ENCODE results near the gene SPINK1. TPM values are rescaled to one million over a fixed set of nuclear protein-coding genes. Genes with fewer than 3 reads are reported as not detected.

SPINK1 gene
- total RNA-seq, 1 experiment from 2014 or later, result 4.5 TPM

DNA sequence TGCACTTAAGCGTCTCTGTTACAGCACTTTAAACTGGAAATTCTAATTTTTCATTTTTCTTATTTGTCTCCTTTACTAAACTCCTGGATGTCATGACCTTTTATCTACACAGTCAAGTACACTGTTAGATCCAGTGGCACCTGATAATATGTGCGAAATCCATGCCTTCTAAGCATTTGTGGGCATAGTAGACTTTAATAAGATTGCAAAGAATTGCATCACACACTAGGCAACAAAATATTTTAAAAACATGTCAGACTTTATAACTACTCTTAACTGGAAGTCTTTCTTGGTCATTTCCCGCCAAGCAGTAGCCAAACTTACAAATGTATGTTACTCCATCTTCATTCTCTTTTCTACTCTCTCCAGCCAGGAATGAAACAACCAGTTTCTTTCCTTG lies 5.0 kb upstream of the SPINK1 start:
- Histone ChIP-seq H3K9me3 (ENCODE audit: control insufficient read depth in 1 of 2, insufficient read depth in 1 of 2, low read depth in 1 of 2, low read length in 2 of 2) (no peaks in the 10 kb centered on the region), H3K4me2 (ENCODE audit: low read length) (no peak overlapping the region), H3K36me3 (ENCODE audit: control insufficient read depth in 1 of 2, insufficient read depth in 2 of 2, low read length in 2 of 2) (no peaks in the 10 kb centered on the region), H3K27ac (ENCODE audit: low read depth, low read length) (no peak overlapping the region), H3K9me2 (ENCODE audit: insufficient read depth) (no peaks in the 10 kb centered on the region), H3K4me1 (ENCODE audit: control insufficient read depth in 1 of 2, insufficient read depth in 2 of 2, low read length in 2 of 2) (no peaks in the 10 kb centered on the region), H3K4me3 (replicated peaks in 1 of 2; ENCODE audit: low read depth in 1 of 2, low read length in 2 of 2) (no peak overlapping the region), H3K27me3 (ENCODE audit: insufficient read depth, low read length) (peaks cover 17% of the 10 kb centered on the region), H4K20me1 (ENCODE audit: insufficient read depth) (no peaks in the 10 kb centered on the region), H3K9ac (ENCODE audit: low read length) (no peak overlapping the region), H3K79me2 (ENCODE audit: insufficient read depth, low read length) (no peaks in the 10 kb centered on the region), H2AFZ (ENCODE audit: low read depth, low read length, poor library complexity, severe bottlenecking) (no peak overlapping the region)
- DNase-seq (ENCODE audit: low read depth, low spot score), result no peak
- TF ChIP-seq, protein P1, sequence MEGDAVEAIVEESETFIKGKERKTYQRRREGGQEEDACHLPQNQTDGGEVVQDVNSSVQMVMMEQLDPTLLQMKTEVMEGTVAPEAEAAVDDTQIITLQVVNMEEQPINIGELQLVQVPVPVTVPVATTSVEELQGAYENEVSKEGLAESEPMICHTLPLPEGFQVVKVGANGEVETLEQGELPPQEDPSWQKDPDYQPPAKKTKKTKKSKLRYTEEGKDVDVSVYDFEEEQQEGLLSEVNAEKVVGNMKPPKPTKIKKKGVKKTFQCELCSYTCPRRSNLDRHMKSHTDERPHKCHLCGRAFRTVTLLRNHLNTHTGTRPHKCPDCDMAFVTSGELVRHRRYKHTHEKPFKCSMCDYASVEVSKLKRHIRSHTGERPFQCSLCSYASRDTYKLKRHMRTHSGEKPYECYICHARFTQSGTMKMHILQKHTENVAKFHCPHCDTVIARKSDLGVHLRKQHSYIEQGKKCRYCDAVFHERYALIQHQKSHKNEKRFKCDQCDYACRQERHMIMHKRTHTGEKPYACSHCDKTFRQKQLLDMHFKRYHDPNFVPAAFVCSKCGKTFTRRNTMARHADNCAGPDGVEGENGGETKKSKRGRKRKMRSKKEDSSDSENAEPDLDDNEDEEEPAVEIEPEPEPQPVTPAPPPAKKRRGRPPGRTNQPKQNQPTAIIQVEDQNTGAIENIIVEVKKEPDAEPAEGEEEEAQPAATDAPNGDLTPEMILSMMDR (IDR thresholded peaks at IDR 0.05 in 2 of 3, conservative IDR thresholded peaks at IDR 0.05 in 1 of 3; ENCODE audit: borderline replicate concordance in 1 of 3, insufficient read depth in 1 of 3, low read depth in 2 of 3, low read length in 2 of 3), result no peak
- 0 out of 2 replicates have a peak, but pooled peaks have one; percentile 18 for TF ChIP-seq CEBPB (IDR thresholded peaks at IDR 0.05; ENCODE audit: low read depth)
- ChIA-PET POLR2A (no interaction called here), CTCF (no interaction called here), RAD21 (ENCODE audit: low non-redundant PET in 1 of 2, low total read pairs in 2 of 2, uncharacterized antibody in 2 of 2, unreplicated experiment in 2 of 2) (no interaction called here)
- BruUV-seq (replicated peaks), result no TSS peak
- no peak for ATAC-seq
- intact Hi-C loops (cut with micrococcal nuclease), result no loop called here

GRCh38 chr5:147835386-147835798 lies 3.9 kb upstream of the SPINK1 start:
- TF ChIP-seq REST (IDR thresholded peaks at IDR 0.05; ENCODE audit: low read depth), result no peak
- TF ChIP-seq YY1 (IDR thresholded peaks at IDR 0.05; ENCODE audit: extremely low read depth, insufficient replicate concordance, low read depth, low read length), result no peak
- TF ChIP-seq POLR2A (IDR thresholded peaks at IDR 0.05; ENCODE audit: borderline replicate concordance, extremely low read depth, insufficient read depth, insufficient read length), result no peak
- POLR2A ChIA-PET, result no interaction called here
- Histone ChIP-seq H2AFZ (ENCODE audit: low read depth, low read length, poor library complexity, severe bottlenecking) (no peak overlapping the region), H3K9me2 (ENCODE audit: insufficient read depth) (no peaks in the 10 kb centered on the region), H4K20me1 (ENCODE audit: insufficient read depth) (no peaks in the 10 kb centered on the region), H3K4me3 (replicated peaks in 1 of 2; ENCODE audit: low read depth in 1 of 2, low read length in 2 of 2) (no peak overlapping the region), H3K36me3 (ENCODE audit: control insufficient read depth in 1 of 2, insufficient read depth in 2 of 2, low read length in 2 of 2) (no peaks in the 10 kb centered on the region), H3K4me1 (ENCODE audit: control insufficient read depth in 1 of 2, insufficient read depth in 2 of 2, low read length in 2 of 2) (no peaks in the 10 kb centered on the region), H3K79me2 (ENCODE audit: insufficient read depth, low read length) (no peaks in the 10 kb centered on the region), H3K4me2 (ENCODE audit: low read length) (no peak overlapping the region), H3K27ac (ENCODE audit: low read depth, low read length) (no peak overlapping the region), H3K27me3 (ENCODE audit: insufficient read depth, low read length) (peaks cover 21% of the 10 kb centered on the region), H3K9ac (ENCODE audit: low read length) (no peak overlapping the region), H3K9me3 (ENCODE audit: control insufficient read depth in 1 of 2, insufficient read depth in 1 of 2, low read depth in 1 of 2, low read length in 2 of 2) (no peaks in the 10 kb centered on the region)
- intact Hi-C loops (cut with micrococcal nuclease), result no loop called here
- no peak for ATAC-seq
- CTCF ChIA-PET, result no interaction called here
- BruUV-seq (replicated peaks), result no TSS peak
- RAD21 ChIA-PET (ENCODE audit: low non-redundant PET in 1 of 2, low total read pairs in 2 of 2, uncharacterized antibody in 2 of 2, unreplicated experiment in 2 of 2), result no interaction called here
- no peak for DNase-seq (ENCODE audit: low read depth, low spot score)
